ENCODE data around the gene KCNJ4.

GRCh38 chr22:38427940-38428339 is 27.1 kb downstream of the KCNJ4 start:
- TF ChIP-seq CTCF (IDR thresholded peaks at IDR 0.05) (no peak), EZH2 (IDR thresholded peaks at IDR 0.05) (no peak)

Measured in neural progenitor cell (in vitro differentiated cells).